ENCODE data around the gene CAVIN3.

The CAVIN3 gene

GRCh38 chr11:6321356-6321755 is 1.1 kb upstream of the CAVIN3 start:
- no peak for DNase-seq (ENCODE audit: extremely low spot score)
- TF ChIP-seq CTCF (IDR thresholded peaks at IDR 0.05; ENCODE audit: control extremely low read depth, extremely low read depth, low read depth, missing control alignments): no peak
- ChIA-PET POLR2A (no interaction called here), CTCF (interaction anchor here (1.1 to 7.0 kb wide), 3 partner anchors 10 to 41 kb away, joined by 4 to 38 read pairs (median 6); no protein-coding TSS in a partner anchor)

GRCh38 chr11:6319704-6320410 is 444 bp downstream of the CAVIN3 start:
- peak; percentile 41 for DNase-seq (ENCODE audit: extremely low spot score)
- no peak for TF ChIP-seq CTCF (IDR thresholded peaks at IDR 0.05; ENCODE audit: control extremely low read depth, extremely low read depth, low read depth, missing control alignments)
- ChIA-PET POLR2A (no interaction called here), CTCF (interaction anchor here (1.0 to 6.2 kb wide), 3 partner anchors 11 to 70 kb away, joined by 3 to 24 read pairs (median 3); no protein-coding TSS in a partner anchor)

GRCh38 chr11:6319001-6319703 is 1.1 kb downstream of the CAVIN3 start:
- no peak for TF ChIP-seq CTCF (IDR thresholded peaks at IDR 0.05; ENCODE audit: control extremely low read depth, extremely low read depth, low read depth, missing control alignments)
- POLR2A ChIA-PET: no interaction called here
- no peak for DNase-seq (ENCODE audit: extremely low spot score)
- CTCF ChIA-PET: interaction anchor here (1.0 to 6.2 kb wide), 3 partner anchors 11 to 69 kb away, joined by 3 to 24 read pairs (median 3); no protein-coding TSS in a partner anchor

- ChIA-PET CTCF (interaction anchor here (0.7 to 6.2 kb wide), 8 partner anchors 8 to 67 kb away, joined by 3 to 24 read pairs (median 6); no protein-coding TSS in a partner anchor), POLR2A (no interaction called here)
- no peak for TF ChIP-seq CTCF (IDR thresholded peaks at IDR 0.05; ENCODE audit: control extremely low read depth, extremely low read depth, low read depth, missing control alignments)
- DNase-seq (ENCODE audit: extremely low spot score): no peak
Measured at GRCh38 chr11:6318204-6318603, 2.1 kb downstream of the CAVIN3 start.

- peak; percentile 75 for TF ChIP-seq CTCF (IDR thresholded peaks at IDR 0.05; ENCODE audit: control extremely low read depth, extremely low read depth, low read depth, missing control alignments)
- ChIA-PET POLR2A (no interaction called here), CTCF (interaction anchor here (0.6 to 6.2 kb wide), 14 partner anchors 9 to 293 kb away, joined by 3 to 24 read pairs (median 8); no protein-coding TSS in a partner anchor)
- DNase-seq (ENCODE audit: extremely low spot score): peak; percentile 68
Measured at GRCh38 chr11:6315811-6316425, 4.4 kb downstream of the CAVIN3 start.

GRCh38 chr11:6312106-6312505 is 8.2 kb downstream of the CAVIN3 start:
- no peak for TF ChIP-seq CTCF (IDR thresholded peaks at IDR 0.05; ENCODE audit: control extremely low read depth, extremely low read depth, low read depth, missing control alignments)
- CTCF ChIA-PET: interaction anchor here (1.0 kb wide), 2 partner anchors 10 to 60 kb away, joined by 3 read pairs; no protein-coding TSS in a partner anchor
- no peak for DNase-seq (ENCODE audit: extremely low spot score)
- POLR2A ChIA-PET: no interaction called here

Measured in GM10248 (cell line).